Ecto neural progenitor cell (in vitro differentiated cells): ENCODE results near the gene ABCC6.
"Not testable (repeated sequence)": the region's sequence is repeated elsewhere in the genome, so short reads cannot be mapped to it uniquely, and the experiment has no call there.

Experiments used
- DNase-seq: peaks from one replicate; pipeline ENCODE4 v3.0.0-alpha.2; 2018; ENCODE audit warnings: low spot score

ABCC6 gene

GRCh38 chr16:16161319-16161718 is 62.0 kb downstream of the ABCC6 start:
- DNase-seq, result no peak

DNA sequence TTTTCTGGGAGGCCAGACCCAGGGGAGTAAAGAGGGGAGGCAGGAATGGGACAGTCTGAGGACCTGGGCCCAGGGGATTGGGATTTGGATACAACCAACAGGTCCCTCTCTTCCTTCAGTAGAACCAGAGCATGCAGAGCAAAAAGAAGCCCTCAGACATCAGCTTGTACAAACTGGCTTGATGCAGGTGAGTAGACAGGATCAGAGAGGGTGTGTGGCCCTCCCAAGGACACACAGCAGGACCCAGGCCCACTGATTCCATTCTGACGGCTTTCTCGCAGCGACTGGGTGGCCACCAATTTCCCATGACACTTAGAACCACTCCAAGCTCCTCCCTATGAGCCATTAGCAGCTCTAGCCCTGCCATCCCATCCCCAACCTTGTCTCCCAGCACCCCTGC is 63.6 kb downstream of the ABCC6 start:
- no peak for DNase-seq

- DNase-seq, result no peak
These were observed 64.4 kb downstream of the ABCC6 start for GRCh38 chr16:16158741-16159374.

GRCh38 chr16:16158082-16158658 is 65.1 kb downstream of the ABCC6 start:
- no peak for DNase-seq

DNA sequence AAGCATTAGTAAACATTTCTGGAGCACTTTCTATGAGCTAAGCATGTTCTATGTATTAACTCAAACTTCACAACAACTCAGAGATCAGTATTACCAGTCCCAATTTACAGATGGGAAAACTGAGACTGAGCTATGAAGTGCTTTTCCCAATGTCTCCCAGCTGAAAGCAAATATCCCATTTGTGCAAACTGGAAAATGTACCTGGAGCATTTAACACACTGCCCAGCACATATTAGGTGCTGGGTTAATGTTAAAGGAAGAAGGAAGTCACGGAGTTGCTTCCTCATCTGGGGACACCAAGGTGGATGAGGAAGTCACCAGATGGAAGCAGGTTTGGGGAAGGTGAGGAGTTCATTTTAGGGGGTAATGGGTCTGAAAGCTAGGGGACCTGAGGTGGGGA is 66.1 kb downstream of the ABCC6 start:
- no peak for DNase-seq

DNA sequence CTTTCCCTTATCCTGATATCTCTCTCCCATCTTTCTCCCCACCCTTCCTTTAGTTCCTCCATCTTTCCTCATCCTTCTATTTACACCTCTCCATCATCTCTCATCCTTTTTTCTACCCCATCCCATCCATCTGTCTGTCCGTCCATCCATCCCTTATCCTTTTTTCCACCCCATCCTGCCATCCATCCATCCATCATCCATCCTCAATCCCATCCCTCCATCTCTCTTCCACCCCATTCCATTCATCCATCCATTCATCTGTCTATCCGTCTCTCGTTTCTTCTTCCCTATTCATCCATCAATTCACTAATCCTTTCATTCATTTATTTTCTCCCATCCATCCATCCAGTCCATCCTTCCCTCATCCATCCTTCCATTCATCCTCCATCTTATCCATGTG is 68.1 kb downstream of the ABCC6 start:
- no peak for DNase-seq

DNA sequence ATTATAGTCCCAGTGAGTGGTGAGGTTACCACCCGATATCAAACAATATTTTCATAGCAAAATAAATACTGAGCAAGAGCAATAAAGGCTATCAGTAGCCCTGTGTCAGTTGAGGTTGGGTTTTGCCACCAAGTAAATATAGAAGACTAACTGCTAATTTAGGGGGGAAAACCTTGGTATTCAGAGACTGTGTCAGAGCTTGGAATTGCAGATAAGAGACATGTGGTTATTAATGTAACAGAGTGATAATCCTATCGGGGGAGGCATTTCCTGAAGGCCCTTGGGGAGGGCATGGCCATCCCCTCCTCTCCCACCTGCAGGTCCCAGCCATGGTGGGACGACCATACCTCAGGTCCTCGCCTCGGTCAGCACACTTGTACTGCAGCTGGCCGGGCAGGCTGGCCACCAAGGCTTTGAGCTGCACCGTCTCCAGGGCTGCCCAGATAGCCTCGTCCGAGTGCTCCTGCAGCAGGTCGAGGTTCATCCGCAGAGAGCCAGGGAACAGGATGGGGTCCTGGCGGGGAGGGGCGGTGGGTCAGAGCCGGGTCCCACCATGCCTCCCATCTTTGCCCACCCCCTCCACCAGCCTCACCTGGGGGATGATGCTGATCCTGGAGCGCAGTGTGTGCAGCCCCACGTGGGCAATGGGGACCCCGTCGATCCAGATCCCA is 68.9 kb downstream of the ABCC6 start:
- no peak for DNase-seq

- DNase-seq, result not testable (repeated sequence)
These were observed 70.3 kb downstream of the ABCC6 start for GRCh38 chr16:16153000-16153399.

- no peak for DNase-seq
These were observed 72.0 kb downstream of the ABCC6 start for GRCh38 chr16:16151315-16151714.

DNA sequence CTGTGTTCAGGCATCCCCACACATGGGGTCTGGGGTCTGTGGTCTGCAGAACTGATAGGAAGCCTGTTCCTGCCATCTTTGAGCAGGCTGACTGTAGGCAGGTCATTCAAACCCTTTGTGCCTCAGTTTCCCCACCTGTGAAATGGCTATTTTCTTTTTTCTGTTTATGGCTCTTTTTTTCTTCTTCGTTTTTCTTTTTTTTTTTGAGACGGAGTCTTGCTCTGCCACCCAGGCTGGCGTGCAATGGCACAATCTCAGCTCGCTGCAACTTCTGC is 72.5 kb downstream of the ABCC6 start:
- DNase-seq, result no peak

GRCh38 chr16:16150117-16150877 is 73.0 kb downstream of the ABCC6 start:
- no peak for DNase-seq

- no peak for DNase-seq
These were observed 73.6 kb downstream of the ABCC6 start for GRCh38 chr16:16149710-16150116.

DNA sequence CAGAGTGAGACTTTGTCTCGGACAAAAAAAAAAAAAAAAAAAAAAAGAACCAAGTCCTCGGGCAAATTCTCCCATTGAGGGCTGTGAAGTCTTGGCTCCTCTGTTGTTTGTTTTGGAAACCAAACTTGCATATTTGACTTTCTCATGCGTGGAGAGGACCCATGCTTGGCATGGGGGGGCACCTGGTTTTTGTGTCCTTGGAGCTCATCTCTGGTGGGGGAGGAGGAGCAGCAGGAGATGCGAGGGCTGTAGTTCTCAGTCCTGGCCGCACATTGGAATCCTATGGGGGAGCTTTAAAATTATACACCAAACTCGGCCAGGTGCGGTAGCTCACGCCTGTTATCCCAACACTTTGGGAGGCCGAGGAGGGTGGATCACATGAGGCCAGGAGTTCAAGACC is 74.5 kb downstream of the ABCC6 start:
- no peak for DNase-seq

DNA sequence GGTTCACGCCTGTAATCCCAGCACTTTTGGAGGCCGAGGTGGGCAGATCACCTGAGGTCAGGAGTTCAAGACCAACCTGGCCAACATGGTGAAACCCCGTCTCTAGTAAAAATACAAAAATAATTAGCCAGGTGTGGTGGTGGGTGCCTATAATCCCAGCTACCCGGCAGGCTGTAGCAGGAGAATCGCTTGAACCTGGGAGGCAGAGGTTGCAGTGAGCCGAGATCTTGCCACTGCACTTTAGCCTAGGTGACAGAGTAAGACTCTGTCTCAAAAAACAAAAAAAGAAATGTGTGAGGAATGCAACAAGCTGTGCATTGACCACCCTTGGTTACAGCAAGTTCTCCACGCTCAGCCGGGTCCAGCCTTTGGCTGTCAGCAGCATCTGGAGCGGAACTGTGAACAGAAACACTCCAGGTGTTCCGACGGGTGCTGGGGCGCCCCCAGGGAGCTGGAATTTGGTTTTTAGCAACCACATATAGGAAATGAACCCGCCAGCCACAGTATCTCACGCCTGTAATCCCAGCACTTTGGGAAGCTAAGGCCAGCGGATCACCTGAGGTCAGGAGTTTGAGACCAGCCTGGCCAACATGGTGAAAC is 75.2 kb downstream of the ABCC6 start:
- not testable (repeated sequence) for DNase-seq

DNA sequence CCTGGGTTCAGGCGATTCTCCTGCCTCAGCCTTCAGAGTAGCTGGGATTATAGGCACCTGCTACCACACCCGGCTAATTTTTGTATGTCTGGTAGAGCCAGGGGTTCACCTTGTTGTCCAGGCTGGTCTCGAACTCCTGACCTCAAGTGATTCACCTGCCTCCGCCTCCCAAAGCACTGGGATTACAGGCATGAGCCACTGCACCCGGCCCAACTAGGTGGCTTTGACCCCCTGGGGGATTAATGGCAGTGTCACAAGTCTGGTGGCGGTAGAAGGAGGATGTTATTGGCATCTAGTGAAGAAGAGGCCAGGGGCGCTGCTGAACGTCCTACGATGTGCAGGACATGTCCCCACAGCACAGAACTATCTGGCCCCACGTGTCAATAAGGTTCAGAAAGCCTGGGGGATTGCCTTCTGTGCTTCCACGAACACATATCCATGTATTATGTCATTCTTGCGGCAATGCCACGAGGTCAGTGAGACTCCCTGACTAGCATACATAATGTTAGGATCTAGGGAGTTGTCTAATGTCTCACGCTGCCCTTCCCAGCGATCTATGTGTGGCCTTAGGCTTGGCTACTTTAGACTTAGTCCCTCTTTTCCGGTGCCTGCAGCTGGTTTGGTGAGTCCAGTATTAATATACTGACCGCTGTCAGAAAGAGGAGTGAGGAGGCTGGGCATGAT is 75.8 kb downstream of the ABCC6 start:
- DNase-seq, result no peak

- no peak for DNase-seq
These were observed 76.6 kb downstream of the ABCC6 start for GRCh38 chr16:16146380-16147315.

- no peak for DNase-seq
These were observed 78.0 kb downstream of the ABCC6 start for GRCh38 chr16:16145286-16145685.

DNA sequence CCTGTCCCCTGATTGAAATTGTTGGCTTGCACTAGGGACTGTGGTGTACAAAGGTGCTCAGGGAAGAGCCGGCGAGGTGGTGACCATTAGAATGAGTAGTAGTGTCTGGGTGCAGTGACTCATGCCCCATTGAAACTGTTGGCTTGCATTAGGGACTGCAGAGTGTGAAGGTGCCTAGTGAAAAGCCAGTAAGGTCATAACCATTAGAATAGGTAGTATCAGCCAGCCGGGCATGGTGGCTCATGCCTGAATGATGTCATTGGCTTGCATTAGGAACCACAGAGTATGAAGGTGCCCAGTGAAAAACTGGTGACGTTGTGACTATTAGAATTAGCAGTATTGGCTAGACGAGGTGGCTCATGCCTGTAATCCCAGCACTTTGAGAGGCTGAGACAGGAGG is 78.9 kb downstream of the ABCC6 start:
- no peak for DNase-seq

GRCh38 chr16:16143931-16144330 is 79.4 kb downstream of the ABCC6 start:
- no peak for DNase-seq

DNA sequence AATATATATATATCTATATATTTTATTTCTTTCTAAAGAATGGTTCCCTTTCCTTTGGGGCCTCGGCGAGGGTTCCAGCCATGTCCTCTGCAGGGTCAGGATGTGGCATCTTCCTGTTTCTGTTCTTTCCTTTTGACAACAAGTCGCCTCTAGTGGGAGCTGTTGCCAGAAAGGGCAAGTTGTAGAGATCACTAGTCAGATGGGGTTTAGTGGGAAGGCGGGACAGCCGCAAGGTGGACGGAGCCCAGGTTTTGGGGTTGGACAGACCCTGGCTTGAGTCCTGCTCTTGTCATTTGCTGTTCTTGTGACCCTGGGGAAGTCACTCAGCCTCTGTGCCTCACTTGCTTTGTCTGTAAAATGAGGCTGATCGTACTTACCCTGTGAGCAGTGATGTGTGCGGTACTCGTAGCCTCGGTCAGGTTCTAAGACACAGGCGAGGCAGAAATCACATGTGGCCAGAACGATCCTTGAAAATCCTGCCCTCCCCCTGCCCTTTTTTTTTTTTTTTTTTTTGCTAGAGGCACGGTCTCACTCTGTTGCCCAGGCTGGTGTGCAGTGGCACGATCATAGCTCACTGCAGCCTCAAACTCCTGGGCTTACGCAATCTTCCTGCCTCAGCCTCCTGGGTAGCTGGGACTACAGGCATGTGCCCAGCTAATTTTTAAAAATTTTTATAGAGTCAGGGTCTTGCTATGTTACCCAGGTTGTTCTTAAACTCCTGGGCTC is 80.1 kb downstream of the ABCC6 start:
- no peak for DNase-seq
